Neutrophil (primary cell): ENCODE measurements around the gene OLFM3.

ENCODE experiments used
- H3K27ac ChIP-seq: fragments of 200-600 bp; sonication (generic); 2 replicates; pipeline ENCODE4 v1.5.1; 2016; ENCODE audit warnings: mild to moderate bottlenecking, moderate library complexity
- H3K27me3 ChIP-seq: fragments of 200-600 bp; sonication (generic); 2 replicates; pipeline ENCODE4 v1.6.0; 2016; ENCODE audit warnings: mild to moderate bottlenecking
- H3K36me3 ChIP-seq: fragments of 200-600 bp; sonication (generic); 2 replicates; pipeline ENCODE4 v1.5.1; 2017
- H3K4me1 ChIP-seq, 2 experiments: fragments of 200-600 bp in 1 of 2; sonication (generic) in 1 of 2; 1 replicate in 1 of 2; 2 replicates in 1 of 2; pipeline versions ENCODE4 v1.5.1 to v1.6.1; 2013 to 2016; ENCODE audit warnings: low read depth in 1 of 2, low read length in 1 of 2, mild to moderate bottlenecking in 1 of 2, moderate library complexity in 1 of 2; ENCODE audit not compliant: control insufficient read depth in 1 of 2, insufficient read depth in 1 of 2
- H3K4me3 ChIP-seq, 2 experiments: fragments of 200-600 bp in 1 of 2; sonication (generic) in 1 of 2; 1 replicate in 1 of 2; 2 replicates in 1 of 2; pipeline ENCODE4 v1.5.1; 2013 to 2016; ENCODE audit warnings: low read depth in 1 of 2, low read length in 1 of 2, mild to moderate bottlenecking in 1 of 2, moderate library complexity in 1 of 2
- H3K9me3 ChIP-seq: fragments of 200-600 bp; sonication (generic); 2 replicates; pipeline ENCODE4 v1.5.1; 2016
- TF ChIP-seq, protein P1 (sequence below): fragments of 200-600 bp; sonication (generic); IDR thresholded peaks from 2 replicates; pipeline ENCODE4 v1.5.1; 2016; ENCODE audit warnings: antibody characterized with exemption

OLFM3 gene

GRCh38 chr1:101929343-101929742 lies 67.4 kb downstream of the OLFM3 start:
- H3K36me3 ChIP-seq = no peaks in the 10 kb centered on the region

DNA sequence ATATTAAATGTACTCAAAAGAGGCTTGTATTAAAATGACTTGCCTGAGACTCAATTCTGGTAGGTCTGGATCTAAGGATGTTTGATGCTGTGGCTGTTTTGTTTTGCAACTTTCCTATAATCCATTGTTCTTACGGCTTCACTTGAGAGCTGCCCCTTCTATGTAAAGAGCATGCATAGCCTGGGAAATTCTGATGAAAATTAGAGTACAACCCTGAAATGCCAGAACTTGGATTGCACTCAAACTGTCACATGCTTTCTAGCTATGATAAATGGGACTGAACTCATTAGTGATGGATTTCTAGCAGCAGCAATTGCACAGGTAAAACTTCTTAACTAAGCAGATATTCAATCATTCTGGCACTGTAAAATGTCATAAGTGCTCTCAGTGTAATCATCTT lies 67.9 kb downstream of the OLFM3 start:
- no peaks in the 10 kb centered on the region for H3K9me3 ChIP-seq
- H3K4me1 ChIP-seq = no peaks in the 10 kb centered on the region
- H3K36me3 ChIP-seq = no peaks in the 10 kb centered on the region
- no peak overlapping the region for H3K4me3 ChIP-seq
- H3K27me3 ChIP-seq = no peaks in the 10 kb centered on the region
- TF ChIP-seq, protein P1, sequence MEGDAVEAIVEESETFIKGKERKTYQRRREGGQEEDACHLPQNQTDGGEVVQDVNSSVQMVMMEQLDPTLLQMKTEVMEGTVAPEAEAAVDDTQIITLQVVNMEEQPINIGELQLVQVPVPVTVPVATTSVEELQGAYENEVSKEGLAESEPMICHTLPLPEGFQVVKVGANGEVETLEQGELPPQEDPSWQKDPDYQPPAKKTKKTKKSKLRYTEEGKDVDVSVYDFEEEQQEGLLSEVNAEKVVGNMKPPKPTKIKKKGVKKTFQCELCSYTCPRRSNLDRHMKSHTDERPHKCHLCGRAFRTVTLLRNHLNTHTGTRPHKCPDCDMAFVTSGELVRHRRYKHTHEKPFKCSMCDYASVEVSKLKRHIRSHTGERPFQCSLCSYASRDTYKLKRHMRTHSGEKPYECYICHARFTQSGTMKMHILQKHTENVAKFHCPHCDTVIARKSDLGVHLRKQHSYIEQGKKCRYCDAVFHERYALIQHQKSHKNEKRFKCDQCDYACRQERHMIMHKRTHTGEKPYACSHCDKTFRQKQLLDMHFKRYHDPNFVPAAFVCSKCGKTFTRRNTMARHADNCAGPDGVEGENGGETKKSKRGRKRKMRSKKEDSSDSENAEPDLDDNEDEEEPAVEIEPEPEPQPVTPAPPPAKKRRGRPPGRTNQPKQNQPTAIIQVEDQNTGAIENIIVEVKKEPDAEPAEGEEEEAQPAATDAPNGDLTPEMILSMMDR = no peak
- H3K27ac ChIP-seq = no peak overlapping the region

More at GRCh38 chr1:101929343-101929742, 67.4 kb downstream of the OLFM3 start:
- TF ChIP-seq, protein P1 = no peak
- H3K4me3 ChIP-seq = no peak overlapping the region
- no peak overlapping the region for H3K27ac ChIP-seq
- H3K27me3 ChIP-seq = no peaks in the 10 kb centered on the region
- H3K9me3 ChIP-seq = no peaks in the 10 kb centered on the region
- H3K4me1 ChIP-seq = no peaks in the 10 kb centered on the region

DNA sequence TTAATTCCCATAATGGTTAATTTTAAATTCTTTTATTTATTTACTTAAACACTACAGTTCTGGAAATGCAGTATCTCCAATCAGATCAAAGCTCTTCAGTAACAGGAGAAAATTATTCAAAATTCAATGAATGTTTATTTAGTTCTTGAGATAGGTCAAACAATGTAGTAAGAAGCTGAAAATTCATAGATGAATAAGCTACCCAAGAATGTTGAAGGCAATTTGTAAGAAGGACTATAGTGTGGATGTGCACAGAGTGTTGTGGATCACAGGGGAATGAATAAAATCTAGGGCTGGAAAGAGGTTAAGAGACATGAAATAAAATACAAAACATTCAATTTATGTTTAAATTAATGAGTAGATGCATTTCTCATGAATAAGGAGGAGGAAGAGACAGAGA lies 72.0 kb downstream of the OLFM3 start:
- H3K9me3 ChIP-seq = no peaks in the 10 kb centered on the region
- H3K4me1 ChIP-seq = no peaks in the 10 kb centered on the region
- H3K27ac ChIP-seq = no peak overlapping the region
- TF ChIP-seq, protein P1 = no peak
- H3K4me3 ChIP-seq = no peak overlapping the region
- H3K27me3 ChIP-seq = no peaks in the 10 kb centered on the region
- no peaks in the 10 kb centered on the region for H3K36me3 ChIP-seq

- no peaks in the 10 kb centered on the region for H3K9me3 ChIP-seq
- no peaks in the 10 kb centered on the region for H3K4me1 ChIP-seq
- H3K27ac ChIP-seq = no peak overlapping the region
- H3K4me3 ChIP-seq = no peak overlapping the region
- H3K36me3 ChIP-seq = no peaks in the 10 kb centered on the region
- H3K27me3 ChIP-seq = no peaks in the 10 kb centered on the region
- TF ChIP-seq, protein P1 = no peak
These were observed 76.1 kb downstream of the OLFM3 start for GRCh38 chr1:101920577-101920976.

DNA sequence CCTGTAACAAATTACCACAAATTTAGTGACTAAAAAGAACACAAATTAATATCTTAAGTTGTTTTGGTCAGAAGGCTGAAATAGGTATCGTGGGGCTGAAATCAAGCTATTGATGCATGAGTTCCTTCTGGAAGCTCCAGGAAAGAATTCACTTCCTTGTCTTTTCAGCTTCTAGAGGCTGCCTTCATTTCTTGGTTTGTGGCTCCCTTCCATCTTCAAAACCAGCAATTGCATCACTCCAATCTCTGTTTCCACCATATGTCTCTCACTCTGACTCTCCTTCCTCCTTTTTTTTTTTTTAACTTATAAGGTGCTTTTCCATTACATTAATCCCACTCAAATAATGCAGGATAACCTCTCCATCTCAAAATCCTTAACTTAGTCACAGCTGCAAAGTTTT lies 78.4 kb downstream of the OLFM3 start:
- no peak overlapping the region for H3K27ac ChIP-seq
- H3K4me3 ChIP-seq = no peak overlapping the region
- no peaks in the 10 kb centered on the region for H3K27me3 ChIP-seq
- TF ChIP-seq, protein P1 = no peak
- H3K9me3 ChIP-seq = no peaks in the 10 kb centered on the region
- H3K36me3 ChIP-seq = no peaks in the 10 kb centered on the region
- no peaks in the 10 kb centered on the region for H3K4me1 ChIP-seq

- H3K4me3 ChIP-seq = no peak overlapping the region
- H3K36me3 ChIP-seq = no peaks in the 10 kb centered on the region
- H3K27ac ChIP-seq = no peak overlapping the region
- no peaks in the 10 kb centered on the region for H3K9me3 ChIP-seq
- H3K27me3 ChIP-seq = no peaks in the 10 kb centered on the region
- TF ChIP-seq, protein P1 = no peak
- no peaks in the 10 kb centered on the region for H3K4me1 ChIP-seq
These were observed 81.1 kb downstream of the OLFM3 start for GRCh38 chr1:101915597-101915996.
